HG02885 (cell line): ENCODE results near the gene SOD3.

Experiments used
- ATAC-seq: cut with Tn5 transposase; IDR thresholded peaks from one replicate; pipeline ENCODE4 v1.9.1; 2021; ENCODE audit warnings: mild to moderate bottlenecking; ENCODE audit not compliant: unreplicated experiment, poor library complexity

The SOD3 gene

GRCh38 chr4:24794916-24795665 is at the start of gene SOD3:
TSS of gene SOD3 (plus strand) at chr4:24795573. CDS start at chr4:24799522, 3,949 bp downstream.
- no peak for ATAC-seq

GRCh38 chr4:24747234-24747975 is 48.0 kb upstream of the SOD3 start:
- ATAC-seq, result no peak

DNA sequence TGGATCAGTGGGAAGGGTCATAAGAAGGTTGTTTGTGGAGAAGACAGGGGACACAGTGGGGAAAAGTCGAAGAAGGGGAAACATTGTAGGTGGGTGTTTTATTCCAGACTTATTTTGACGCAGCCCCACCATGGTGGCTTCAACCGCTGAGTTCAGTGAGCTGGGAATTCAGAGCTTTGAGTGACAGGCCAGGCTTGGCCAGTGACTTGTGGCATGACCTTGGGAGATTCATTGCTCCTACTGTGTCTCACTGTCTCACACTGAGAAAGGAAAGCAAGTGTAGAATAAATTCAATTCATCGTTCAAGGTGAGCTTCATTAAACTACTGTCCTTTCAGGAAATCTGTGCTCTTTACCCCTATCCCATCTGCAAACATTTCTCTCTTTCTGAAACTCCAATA is 47.4 kb upstream of the SOD3 start:
- ATAC-seq, result no peak

GRCh38 chr4:24748758-24749350 is 46.5 kb upstream of the SOD3 start:
- no peak for ATAC-seq

- no peak for ATAC-seq
Measured at GRCh38 chr4:24750106-24750505, 45.3 kb upstream of the SOD3 start.

GRCh38 chr4:24751926-24752539 is 43.3 kb upstream of the SOD3 start:
- ATAC-seq, result no peak

GRCh38 chr4:24753519-24753918 is 41.9 kb upstream of the SOD3 start:
- peak; percentile 70 for ATAC-seq

GRCh38 chr4:24754571-24754970 is 40.8 kb upstream of the SOD3 start:
- no peak for ATAC-seq

DNA sequence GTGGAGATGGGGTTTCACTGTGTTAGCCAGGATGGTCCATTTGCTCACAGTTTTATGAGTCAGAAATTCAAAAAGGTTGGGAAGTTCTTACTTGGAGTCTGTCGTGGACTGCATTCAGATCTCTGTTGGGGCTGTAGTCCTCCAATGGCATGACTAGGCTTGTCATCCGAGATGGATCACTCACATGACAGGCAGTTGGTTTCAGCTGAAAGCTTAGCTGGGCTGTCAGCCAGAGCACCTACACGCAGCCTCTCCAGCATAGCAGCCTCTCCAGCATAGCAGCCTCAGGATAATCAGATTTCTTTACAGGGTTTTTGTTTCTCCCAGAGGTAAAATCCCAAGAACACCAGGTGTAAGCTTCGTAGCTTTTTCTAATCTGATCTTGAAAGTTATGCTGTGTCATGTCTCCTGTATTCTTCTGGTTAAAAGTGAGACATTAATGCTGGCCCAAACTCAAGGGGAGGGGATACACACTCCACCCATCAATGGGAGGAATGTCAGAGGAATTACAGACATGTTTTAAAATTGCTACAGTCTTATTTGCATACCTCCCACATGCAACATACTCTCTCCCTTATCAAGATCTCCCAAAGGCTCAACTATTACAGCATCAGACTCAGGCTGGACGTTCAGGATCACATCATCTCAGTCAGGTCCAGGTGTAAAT is 31.6 kb upstream of the SOD3 start:
- no peak for ATAC-seq

GRCh38 chr4:24764345-24764744 is 31.0 kb upstream of the SOD3 start:
- ATAC-seq, result no peak

GRCh38 chr4:24765376-24765988 is 29.9 kb upstream of the SOD3 start:
- ATAC-seq, result no peak

- ATAC-seq, result no peak
Measured at GRCh38 chr4:24768006-24768405, 27.4 kb upstream of the SOD3 start.

DNA sequence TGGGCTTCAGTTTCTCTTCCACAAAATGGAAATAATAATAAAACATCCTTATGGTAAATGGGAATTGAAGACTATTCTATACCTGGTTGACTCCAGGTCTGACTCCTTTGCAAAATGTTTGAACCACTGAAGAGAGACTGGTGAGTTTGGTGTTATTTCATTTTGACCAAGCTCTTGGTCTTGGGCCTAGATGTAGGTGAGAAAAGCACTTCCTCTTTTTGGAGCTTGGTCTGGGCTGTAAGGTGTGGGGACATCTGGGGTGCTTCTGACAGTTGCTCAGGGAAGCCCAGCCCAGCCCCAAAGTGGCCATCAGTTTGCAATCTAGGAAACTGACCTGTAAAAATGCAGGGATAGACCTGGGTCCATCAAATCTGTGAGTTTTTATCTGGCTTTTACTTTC is 26.8 kb upstream of the SOD3 start:
- peak; percentile 84 for ATAC-seq

- peak; percentile 5 for ATAC-seq
Measured at GRCh38 chr4:24769571-24769970, 25.8 kb upstream of the SOD3 start.

- ATAC-seq, result peak; percentile 79
Measured at GRCh38 chr4:24770032-24770584, 25.3 kb upstream of the SOD3 start.

GRCh38 chr4:24770667-24771066 is 24.7 kb upstream of the SOD3 start:
- no peak for ATAC-seq

DNA sequence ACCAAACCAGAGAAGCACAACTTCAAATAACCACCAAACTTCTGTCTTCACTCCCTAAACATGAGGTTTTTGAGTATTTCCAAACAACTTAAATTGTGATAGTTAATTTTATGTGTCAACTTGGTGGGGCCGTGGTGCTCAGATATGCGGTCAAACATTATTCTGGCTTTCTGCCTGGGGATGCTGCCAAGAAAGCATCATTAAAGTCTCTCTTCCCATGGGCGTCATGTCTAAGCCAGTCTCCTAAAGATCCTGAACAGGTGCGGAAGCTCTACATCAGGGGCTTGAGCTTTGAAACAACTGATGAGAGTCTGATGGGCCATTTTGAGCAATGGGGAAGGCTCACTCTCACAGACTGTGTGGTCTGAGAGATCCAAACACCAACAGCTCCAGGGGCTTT is 24.1 kb upstream of the SOD3 start:
- no peak for ATAC-seq

GRCh38 chr4:24772061-24772705 is 23.2 kb upstream of the SOD3 start:
- no peak for ATAC-seq

DNA sequence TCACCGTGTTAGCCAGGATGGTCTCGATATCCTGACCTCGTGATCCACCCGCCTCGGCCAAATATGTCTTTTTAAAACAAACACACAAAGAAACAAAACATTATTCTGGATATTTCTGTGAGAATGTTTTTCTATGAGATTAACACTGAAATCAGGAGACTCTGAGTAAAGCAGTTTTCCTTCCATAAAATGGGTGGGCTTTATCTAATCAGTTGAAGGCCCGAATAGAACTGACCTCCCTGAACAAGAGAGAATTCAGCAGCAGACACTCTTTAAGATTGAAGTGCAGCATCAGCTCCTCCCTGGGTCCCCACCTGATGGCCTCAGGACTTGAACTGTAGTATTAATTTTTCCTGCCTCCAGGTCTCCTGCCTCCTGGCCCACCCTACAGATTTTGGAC is 22.4 kb upstream of the SOD3 start:
- no peak for ATAC-seq
